K562 (cell line): Measurements from ENCODE around the gene RUNX1. TPM values are rescaled to one million over a fixed set of nuclear protein-coding genes. Genes with fewer than 3 reads are reported as not detected.

Source experiments
- BACH1 ChIP-seq: fragments of 200-800 bp; sonication (Bioruptor generic); IDR thresholded peaks from 2 replicates; pipeline ENCODE4 v1.6.1; 2016; ENCODE audit warnings: missing genetic modification characterization, missing compliant biosample characterization
- BRD9 ChIP-seq: fragments of 450-650 bp; IDR thresholded peaks from 2 replicates; pipeline ENCODE4 v1.6.1; 2018; ENCODE audit warnings: low read depth; ENCODE audit not compliant: partially characterized antibody
- C11orf30 ChIP-seq: fragments of 450-650 bp; IDR thresholded peaks from 2 replicates; pipeline ENCODE4 v1.6.1; 2016; ENCODE audit warnings: low read depth, mild to moderate bottlenecking
- CEBPG ChIP-seq, 3 experiments: fragments of 200-800 bp in 1 of 3; sonication (Bioruptor generic) in 1 of 3; sonication (generic) in 1 of 3; formaldehyde crosslinking in 1 of 3; IDR thresholded peaks in 2 of 3; conservative IDR thresholded peaks in 1 of 3; 2 replicates each; pipeline versions ENCODE4 v1.6.1 to v1.8.0; 2016 to 2022; ENCODE audit warnings: missing compliant biosample characterization in 2 of 3, missing genetic modification characterization in 2 of 3, mild to moderate bottlenecking in 1 of 3, missing genetic modification reagents in 1 of 3
- KLF13 ChIP-seq: fragments of 450-650 bp; IDR thresholded peaks from 2 replicates; pipeline ENCODE4 v1.6.1; 2016; ENCODE audit warnings: missing genetic modification characterization, low read depth, mild to moderate bottlenecking, missing compliant biosample characterization, moderate library complexity, borderline replicate concordance
- SIX5 ChIP-seq, 2 experiments: IDR thresholded peaks; 2 replicates each; pipeline ENCODE4 v1.6.1; 2011; ENCODE audit warnings: low read length in 2 of 2, borderline replicate concordance in 1 of 2, low read depth in 1 of 2, mild to moderate bottlenecking in 1 of 2, moderate library complexity in 1 of 2; ENCODE audit not compliant: insufficient read depth in 1 of 2
- SMARCE1 ChIP-seq: fragments of 450-650 bp; IDR thresholded peaks from 2 replicates; pipeline ENCODE4 v1.7.1; 2016; ENCODE audit warnings: mild to moderate bottlenecking
- SREBF2 ChIP-seq: sonication (generic); formaldehyde crosslinking; IDR thresholded peaks from 2 replicates; pipeline ENCODE4 v1.4.0; 2020; ENCODE audit warnings: mild to moderate bottlenecking, missing genetic modification reagents
- STAT5B ChIP-seq: fragments of 250-450 bp; sonication (Bioruptor Pico); IDR thresholded peaks from 2 replicates; pipeline ENCODE4 v1.8.0; 2021; ENCODE audit warnings: mild to moderate bottlenecking, inconsistent platforms
- TCF3 ChIP-seq: sonication (generic); formaldehyde crosslinking; IDR thresholded peaks from 2 replicates; pipeline ENCODE4 v1.4.0; 2020; ENCODE audit warnings: mild to moderate bottlenecking, missing genetic modification reagents
- TEAD1 ChIP-seq, 2 experiments: fragments of 450-650 bp in 1 of 2; sonication (generic) in 1 of 2; formaldehyde crosslinking; IDR thresholded peaks; 2 replicates each; pipeline versions ENCODE4 v1.4.0 to v1.8.0; 2020 to 2022; ENCODE audit warnings: mild to moderate bottlenecking in 2 of 2, missing genetic modification reagents in 1 of 2
- ZNF347 ChIP-seq: fragments of 450-650 bp; formaldehyde crosslinking; IDR thresholded peaks from 2 replicates; pipeline ENCODE4 v1.4.0; 2020; ENCODE audit warnings: low read depth, mild to moderate bottlenecking, moderate library complexity
- polyA plus RNA-seq, 8 experiments: library from polyadenylated mRNA; depleted of rRNA in 4 of 8; stranded (reverse) in 5 of 8; unstranded in 3 of 8; fragments of >200 nt; fragmentation: Nextera tagmentation in 2 of 8; fragmentation: Illumina TruSeq in 1 of 8; extraction: Ambion mirVana in 2 of 8; extraction: Trizol in 1 of 8; gene quantifications; 2 replicates each; pipeline versions ENCODE4 v1.2.1 to v1.2.3, GENCODE V29; 2011 to 2014; ENCODE audit warnings: inconsistent platforms in 1 of 8, missing spikeins in 1 of 8
- total RNA-seq, 7 experiments: library from RNA; depleted of rRNA in 6 of 7; stranded (reverse); fragments of >200 nt in 6 of 7; fragmentation: Illumina TruSeq in 2 of 7; extraction: Trizol in 2 of 7; gene quantifications; 2 replicates each; pipeline versions ENCODE4 v1.2.1 to v1.2.3, GENCODE V29; 2011 to 2021; ENCODE audit warnings: low replicate concordance in 1 of 7
- TF ChIP-seq, protein P1 (sequence below): fragments of 250-450 bp; sonication (Bioruptor Pico); IDR thresholded peaks from 2 replicates; pipeline ENCODE4 v1.5.0; 2020; ENCODE audit warnings: mild to moderate bottlenecking
- TF ChIP-seq, protein P2 (sequence below): fragments of 450-650 bp; formaldehyde crosslinking; IDR thresholded peaks from 2 replicates; pipeline ENCODE4 v1.4.0; 2022; ENCODE audit warnings: missing genetic modification characterization
- TF ChIP-seq, protein P3 (sequence below): sonication (generic); formaldehyde crosslinking; IDR thresholded peaks from 2 replicates; pipeline ENCODE4 v1.8.0; 2023; ENCODE audit warnings: missing genetic modification reagents, mild to moderate bottlenecking, borderline replicate concordance
- TF ChIP-seq, protein P4 (sequence below): sonication (generic); formaldehyde crosslinking; IDR thresholded peaks from 2 replicates; pipeline ENCODE4 v1.8.0; 2022; ENCODE audit warnings: missing genetic modification reagents, mild to moderate bottlenecking, moderate library complexity, borderline replicate concordance

Gene RUNX1
- total and polyA plus RNA-seq, 9 of the 15 experiments (the other 6 are each of a cell fraction or from before 2014, with no cell fraction given): 2.2 to 68.6 (median 17.8) TPM

DNA sequence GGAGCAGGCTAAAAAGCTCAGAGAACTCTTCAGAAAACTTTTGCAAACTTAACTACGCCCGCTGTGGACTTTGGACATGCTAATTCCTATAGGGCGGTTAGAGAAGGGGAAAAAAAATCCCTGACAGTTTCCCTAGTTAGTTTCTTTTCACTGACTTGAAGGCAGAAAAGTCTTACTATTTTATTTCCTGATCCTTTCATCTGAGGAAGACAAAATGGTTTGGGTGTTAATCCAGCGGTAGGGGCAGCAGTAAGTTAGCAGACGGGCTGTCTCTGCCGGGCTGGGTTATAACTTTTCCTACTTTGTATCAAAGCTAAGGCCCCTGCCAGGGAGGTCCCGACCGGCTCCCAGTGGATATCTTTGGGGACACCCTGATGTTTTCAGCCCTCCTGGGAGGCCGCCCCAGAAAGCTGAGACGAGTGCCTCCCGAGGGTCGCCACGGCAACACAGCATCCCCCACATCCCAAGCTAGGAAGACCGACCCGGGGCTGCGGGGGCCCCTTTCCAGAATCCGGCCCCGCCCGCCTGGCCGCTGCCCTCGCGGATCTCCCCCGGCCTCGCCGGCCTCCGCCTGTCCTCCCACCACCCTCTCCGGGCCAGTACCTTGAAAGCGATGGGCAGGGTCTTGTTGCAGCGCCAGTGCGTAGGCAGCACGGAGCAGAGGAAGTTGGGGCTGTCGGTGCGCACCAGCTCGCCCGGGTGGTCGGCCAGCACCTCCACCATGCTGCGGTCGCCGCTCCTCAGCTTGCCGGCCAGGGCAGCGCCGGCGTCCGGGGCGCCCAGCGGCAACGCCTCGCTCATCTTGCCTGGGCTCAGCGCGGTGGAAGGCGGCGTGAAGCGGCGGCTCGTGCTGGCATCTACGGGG is 162.6 kb downstream of the RUNX1 start (continued):
- TF ChIP-seq SREBF2 (CRISPR knock-in tag) (no peak), BACH1 (tag) (no peak), CEBPG (CRISPR knock-in tag; IDR thresholded peaks at IDR 0.05) (no peak), CEBPG (tag; conservative IDR thresholded peaks at IDR 0.05 in 1 of 2, IDR thresholded peaks at IDR 0.05 in 1 of 2) (no peak), KLF13 (tag) (no peak), C11orf30 (no peak), SIX5 (IDR thresholded peaks at IDR 0.05; ENCODE audit: borderline replicate concordance in 1 of 2, insufficient read depth in 1 of 2, low read depth in 1 of 2, low read length in 2 of 2) (no peak), BRD9 (no peak), STAT5B (CRISPR knock-in tag) (no peak), TCF3 (no peak), TEAD1 (CRISPR knock-in tag; IDR thresholded peaks at IDR 0.05) (no peak), SMARCE1 (no peak), ZNF347 (CRISPR knock-in tag) (no peak)
- TF ChIP-seq, protein P1, sequence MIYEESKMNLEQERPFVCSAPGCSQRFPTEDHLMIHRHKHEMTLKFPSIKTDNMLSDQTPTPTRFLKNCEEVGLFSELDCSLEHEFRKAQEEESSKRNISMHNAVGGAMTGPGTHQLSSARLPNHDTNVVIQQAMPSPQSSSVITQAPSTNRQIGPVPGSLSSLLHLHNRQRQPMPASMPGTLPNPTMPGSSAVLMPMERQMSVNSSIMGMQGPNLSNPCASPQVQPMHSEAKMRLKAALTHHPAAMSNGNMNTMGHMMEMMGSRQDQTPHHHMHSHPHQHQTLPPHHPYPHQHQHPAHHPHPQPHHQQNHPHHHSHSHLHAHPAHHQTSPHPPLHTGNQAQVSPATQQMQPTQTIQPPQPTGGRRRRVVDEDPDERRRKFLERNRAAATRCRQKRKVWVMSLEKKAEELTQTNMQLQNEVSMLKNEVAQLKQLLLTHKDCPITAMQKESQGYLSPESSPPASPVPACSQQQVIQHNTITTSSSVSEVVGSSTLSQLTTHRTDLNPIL (CRISPR knock-in tag): no peak
- TF ChIP-seq, protein P2, sequence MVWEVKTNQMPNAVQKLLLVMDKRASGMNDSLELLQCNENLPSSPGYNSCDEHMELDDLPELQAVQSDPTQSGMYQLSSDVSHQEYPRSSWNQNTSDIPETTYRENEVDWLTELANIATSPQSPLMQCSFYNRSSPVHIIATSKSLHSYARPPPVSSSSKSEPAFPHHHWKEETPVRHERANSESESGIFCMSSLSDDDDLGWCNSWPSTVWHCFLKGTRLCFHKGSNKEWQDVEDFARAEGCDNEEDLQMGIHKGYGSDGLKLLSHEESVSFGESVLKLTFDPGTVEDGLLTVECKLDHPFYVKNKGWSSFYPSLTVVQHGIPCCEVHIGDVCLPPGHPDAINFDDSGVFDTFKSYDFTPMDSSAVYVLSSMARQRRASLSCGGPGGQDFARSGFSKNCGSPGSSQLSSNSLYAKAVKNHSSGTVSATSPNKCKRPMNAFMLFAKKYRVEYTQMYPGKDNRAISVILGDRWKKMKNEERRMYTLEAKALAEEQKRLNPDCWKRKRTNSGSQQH (CRISPR knock-in tag): no peak
- TF ChIP-seq, protein P3, sequence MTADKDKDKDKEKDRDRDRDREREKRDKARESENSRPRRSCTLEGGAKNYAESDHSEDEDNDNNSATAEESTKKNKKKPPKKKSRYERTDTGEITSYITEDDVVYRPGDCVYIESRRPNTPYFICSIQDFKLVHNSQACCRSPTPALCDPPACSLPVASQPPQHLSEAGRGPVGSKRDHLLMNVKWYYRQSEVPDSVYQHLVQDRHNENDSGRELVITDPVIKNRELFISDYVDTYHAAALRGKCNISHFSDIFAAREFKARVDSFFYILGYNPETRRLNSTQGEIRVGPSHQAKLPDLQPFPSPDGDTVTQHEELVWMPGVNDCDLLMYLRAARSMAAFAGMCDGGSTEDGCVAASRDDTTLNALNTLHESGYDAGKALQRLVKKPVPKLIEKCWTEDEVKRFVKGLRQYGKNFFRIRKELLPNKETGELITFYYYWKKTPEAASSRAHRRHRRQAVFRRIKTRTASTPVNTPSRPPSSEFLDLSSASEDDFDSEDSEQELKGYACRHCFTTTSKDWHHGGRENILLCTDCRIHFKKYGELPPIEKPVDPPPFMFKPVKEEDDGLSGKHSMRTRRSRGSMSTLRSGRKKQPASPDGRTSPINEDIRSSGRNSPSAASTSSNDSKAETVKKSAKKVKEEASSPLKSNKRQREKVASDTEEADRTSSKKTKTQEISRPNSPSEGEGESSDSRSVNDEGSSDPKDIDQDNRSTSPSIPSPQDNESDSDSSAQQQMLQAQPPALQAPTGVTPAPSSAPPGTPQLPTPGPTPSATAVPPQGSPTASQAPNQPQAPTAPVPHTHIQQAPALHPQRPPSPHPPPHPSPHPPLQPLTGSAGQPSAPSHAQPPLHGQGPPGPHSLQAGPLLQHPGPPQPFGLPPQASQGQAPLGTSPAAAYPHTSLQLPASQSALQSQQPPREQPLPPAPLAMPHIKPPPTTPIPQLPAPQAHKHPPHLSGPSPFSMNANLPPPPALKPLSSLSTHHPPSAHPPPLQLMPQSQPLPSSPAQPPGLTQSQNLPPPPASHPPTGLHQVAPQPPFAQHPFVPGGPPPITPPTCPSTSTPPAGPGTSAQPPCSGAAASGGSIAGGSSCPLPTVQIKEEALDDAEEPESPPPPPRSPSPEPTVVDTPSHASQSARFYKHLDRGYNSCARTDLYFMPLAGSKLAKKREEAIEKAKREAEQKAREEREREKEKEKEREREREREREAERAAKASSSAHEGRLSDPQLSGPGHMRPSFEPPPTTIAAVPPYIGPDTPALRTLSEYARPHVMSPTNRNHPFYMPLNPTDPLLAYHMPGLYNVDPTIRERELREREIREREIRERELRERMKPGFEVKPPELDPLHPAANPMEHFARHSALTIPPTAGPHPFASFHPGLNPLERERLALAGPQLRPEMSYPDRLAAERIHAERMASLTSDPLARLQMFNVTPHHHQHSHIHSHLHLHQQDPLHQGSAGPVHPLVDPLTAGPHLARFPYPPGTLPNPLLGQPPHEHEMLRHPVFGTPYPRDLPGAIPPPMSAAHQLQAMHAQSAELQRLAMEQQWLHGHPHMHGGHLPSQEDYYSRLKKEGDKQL (CRISPR knock-in tag): no peak
- TF ChIP-seq, protein P4, sequence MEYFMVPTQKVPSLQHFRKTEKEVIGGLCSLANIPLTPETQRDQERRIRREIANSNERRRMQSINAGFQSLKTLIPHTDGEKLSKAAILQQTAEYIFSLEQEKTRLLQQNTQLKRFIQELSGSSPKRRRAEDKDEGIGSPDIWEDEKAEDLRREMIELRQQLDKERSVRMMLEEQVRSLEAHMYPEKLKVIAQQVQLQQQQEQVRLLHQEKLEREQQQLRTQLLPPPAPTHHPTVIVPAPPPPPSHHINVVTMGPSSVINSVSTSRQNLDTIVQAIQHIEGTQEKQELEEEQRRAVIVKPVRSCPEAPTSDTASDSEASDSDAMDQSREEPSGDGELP: 0 out of 2 replicates have a peak, but pooled peaks have one; percentile 40
